Right kidney (tissue), 1 donor: ENCODE data around the gene DSCAML1.

Experiments
- DNase-seq: peaks from one replicate; pipeline ENCODE4 v3.0.0-alpha.2; 2016

The DSCAML1 gene

GRCh38 chr11:117486059-117486458 is 311.0 kb downstream of the DSCAML1 start:
- no peak for DNase-seq

- peak; percentile 44 for DNase-seq
These were observed 312.9 kb downstream of the DSCAML1 start for GRCh38 chr11:117484156-117484555.

DNA sequence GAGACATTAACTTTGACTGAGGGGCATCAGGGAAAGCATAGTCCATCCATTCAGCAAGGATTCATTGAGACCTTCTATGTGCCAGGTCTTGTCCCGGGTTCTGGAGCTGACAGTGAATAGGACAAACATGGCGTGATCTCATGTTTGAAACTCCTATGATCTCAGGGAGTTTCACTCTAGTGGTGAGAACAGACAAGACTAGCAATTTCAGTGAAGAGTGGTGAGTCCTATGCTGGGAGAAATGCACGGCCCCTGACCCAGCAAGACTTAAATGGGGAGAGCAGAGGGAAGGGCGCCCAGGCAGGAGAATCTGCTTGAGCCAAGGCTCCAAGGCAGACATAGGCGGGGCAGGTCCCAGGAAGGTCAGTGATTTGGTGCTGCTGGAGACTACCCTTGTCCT is 313.6 kb downstream of the DSCAML1 start:
- DNase-seq, result no peak

DNA sequence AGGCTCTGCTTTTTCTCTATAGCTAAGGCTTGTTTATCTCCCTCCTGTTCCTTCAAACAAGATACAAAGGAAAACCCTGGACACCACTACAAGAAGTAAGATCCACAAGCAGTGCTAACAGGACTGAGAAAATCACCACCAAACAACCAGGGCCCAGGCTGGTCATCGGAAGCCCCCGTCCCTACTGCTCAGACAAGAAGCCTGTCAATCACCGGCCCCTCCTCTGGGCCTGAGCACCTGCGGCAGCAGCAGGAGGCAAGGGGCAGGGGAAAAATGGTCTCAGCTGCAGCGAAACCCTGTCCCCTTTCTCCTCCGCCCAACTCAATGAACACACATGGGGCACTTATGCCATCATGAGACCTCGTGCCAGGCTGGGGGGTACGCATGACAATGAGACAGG is 314.1 kb downstream of the DSCAML1 start:
- no peak for DNase-seq

DNA sequence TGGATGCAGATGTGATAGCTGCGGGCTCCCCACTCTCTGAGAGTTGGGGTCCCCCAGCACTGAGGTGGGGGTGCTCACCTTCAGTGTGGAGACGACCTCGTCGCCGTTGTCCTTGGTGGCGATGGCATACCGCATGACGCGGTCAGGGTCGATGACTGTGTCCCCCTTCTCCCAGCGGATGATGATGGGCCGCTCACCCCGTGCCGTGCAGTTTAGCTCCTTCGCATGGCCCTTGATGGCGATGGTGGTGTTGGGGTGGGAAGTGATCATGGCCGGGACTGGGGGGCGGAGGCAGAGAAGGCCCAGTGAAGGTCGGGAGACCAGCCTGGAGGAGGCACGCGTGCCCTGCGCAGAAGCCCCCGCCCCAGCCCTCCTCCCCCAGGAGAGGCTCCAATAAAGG is 315.1 kb downstream of the DSCAML1 start:
- no peak for DNase-seq

- no peak for DNase-seq
These were observed 316.0 kb downstream of the DSCAML1 start for GRCh38 chr11:117481036-117481435.

- DNase-seq, result no peak
These were observed 316.8 kb downstream of the DSCAML1 start for GRCh38 chr11:117480221-117480620.

DNA sequence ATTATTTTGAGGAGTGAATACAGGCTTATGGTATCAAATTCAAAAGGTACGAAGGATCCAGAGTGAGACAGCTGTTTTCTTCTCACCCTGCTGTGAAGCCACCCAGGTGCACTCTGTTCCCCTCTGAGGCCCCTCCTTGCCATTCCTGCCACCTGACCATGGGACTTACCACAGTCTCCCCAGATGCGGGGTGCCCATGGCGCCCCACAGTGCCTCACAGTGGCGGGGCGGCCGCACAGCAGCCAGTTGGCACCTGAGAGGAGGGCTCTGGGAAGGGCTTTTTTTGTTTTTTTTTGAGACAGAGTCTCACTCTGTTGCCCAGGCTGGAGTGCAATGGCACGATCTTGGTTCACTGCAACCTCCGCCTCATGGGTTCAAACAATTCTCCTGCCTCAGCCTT is 317.6 kb downstream of the DSCAML1 start:
- no peak for DNase-seq

DNA sequence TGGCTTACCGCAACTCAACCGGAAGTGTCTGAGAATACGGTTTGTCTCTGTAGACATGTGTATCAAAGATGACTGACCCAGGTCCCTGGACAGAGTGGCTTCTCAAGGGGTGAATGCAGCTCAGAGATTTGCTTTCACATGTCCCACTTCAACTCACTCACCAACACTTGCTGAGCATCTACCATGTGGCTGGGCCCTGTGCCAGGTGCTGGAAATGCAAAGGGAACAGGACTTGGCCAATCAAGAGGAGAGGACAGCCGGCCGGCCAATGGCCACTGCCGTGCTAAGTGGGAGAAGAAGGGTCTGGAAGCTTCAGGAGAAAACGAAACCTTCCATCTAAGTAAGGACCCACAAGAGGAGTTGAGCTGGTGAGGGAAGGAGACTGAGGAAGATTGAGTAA is 318.1 kb downstream of the DSCAML1 start:
- no peak for DNase-seq

DNA sequence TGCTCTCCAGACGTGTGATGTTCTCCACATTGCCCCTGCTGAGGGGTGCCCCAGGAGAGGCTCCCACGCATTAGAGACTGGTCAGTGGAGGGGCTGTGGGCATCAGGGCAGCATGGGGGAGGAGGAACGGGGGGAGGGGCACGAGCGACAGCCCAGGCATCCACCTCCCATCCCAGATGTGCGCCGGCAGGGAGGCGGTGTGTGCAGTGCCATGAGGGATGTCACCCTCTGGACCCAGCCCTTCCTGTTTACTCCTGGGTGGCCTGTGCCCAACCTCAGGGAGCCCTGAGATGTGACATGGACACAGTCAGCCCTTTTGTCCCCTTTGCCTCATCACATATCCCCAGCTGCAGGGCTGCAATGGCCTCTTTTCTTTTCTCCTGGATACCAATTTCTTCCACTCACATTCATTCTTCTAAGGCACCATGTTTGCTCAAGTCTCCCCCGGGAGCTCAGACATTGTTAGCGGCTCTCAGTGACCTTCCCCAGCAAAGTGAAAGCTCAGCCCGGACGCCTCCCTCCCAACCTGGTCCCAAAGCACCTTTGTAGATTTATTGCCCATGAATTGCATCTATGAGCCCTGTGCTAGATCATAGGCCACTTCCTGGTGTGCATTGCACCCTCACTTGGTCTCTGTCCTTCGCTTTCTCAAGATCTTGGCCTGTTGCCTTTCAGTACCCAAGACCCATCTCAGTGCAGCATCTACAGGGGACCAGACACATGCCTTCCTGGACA is 318.7 kb downstream of the DSCAML1 start:
- DNase-seq, result no peak

- DNase-seq, result no peak
These were observed 319.3 kb downstream of the DSCAML1 start for GRCh38 chr11:117477721-117478120.

- DNase-seq, result no peak
These were observed 320.4 kb downstream of the DSCAML1 start for GRCh38 chr11:117476531-117477142.

GRCh38 chr11:117475716-117476530 is 321.1 kb downstream of the DSCAML1 start:
- no peak for DNase-seq

- DNase-seq, result no peak
These were observed 323.4 kb downstream of the DSCAML1 start for GRCh38 chr11:117473481-117474091.

DNA sequence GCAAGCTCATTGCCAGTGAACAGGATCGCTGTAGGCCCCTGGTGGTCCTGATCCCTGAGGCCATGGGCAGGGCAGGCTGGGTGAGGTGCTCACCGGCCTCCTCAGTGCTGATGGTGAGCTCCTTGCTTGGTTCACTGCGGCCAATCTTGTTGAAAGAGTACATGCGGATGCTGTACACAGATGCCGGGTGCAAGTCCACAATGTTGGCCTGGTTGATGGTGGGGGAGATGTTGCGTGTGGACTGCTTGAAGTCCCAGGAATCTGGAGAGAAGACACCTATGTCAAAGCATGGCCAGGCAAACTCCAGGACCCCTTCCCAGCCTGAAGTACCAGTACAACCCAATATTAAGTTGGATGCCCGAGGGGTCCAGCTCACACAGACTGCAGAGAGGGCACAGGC is 325.2 kb downstream of the DSCAML1 start:
- DNase-seq, result no peak

- DNase-seq, result no peak
These were observed 326.4 kb downstream of the DSCAML1 start for GRCh38 chr11:117470576-117470975.

GRCh38 chr11:117468888-117469287 is 328.1 kb downstream of the DSCAML1 start:
- DNase-seq, result no peak

- DNase-seq, result no peak
These were observed 329.2 kb downstream of the DSCAML1 start for GRCh38 chr11:117467770-117468169.

- DNase-seq, result no peak
These were observed 330.1 kb downstream of the DSCAML1 start for GRCh38 chr11:117466966-117467365.

DNA sequence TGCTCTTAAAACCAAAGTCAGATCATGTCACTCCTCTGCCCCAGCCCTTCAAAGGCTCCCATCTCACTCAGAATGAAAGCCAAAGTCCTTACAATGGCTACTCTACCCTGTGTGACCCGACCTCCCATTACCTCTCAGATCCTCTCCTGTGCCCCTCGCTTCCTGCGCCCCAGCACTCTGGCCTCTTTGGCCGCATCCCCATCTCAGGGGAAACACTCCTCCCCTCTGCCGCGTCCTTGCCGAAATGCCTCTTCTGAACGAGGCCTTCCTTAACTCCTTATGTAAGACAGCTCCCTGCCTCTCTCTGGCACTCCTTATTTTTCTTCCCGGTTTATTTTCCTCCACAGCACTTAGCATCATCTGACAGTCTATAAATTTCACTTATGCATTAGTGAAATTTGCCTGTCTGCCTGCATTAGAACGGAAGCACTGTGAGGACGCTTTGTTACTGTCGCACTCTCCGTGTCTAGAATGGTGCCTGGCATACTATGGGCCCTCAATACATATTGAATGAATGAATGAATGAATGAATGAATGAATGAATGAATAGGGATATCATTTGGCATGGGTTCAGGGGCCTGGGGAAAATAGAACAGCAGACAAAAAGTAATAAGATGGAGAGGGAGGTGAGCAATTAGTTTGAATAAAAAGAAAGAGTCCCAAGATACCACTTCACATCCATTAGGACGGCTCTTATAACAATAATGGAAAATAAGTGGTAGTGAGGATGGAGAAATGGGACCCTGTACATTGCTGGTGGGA is 331.6 kb downstream of the DSCAML1 start:
- DNase-seq, result no peak

DNA sequence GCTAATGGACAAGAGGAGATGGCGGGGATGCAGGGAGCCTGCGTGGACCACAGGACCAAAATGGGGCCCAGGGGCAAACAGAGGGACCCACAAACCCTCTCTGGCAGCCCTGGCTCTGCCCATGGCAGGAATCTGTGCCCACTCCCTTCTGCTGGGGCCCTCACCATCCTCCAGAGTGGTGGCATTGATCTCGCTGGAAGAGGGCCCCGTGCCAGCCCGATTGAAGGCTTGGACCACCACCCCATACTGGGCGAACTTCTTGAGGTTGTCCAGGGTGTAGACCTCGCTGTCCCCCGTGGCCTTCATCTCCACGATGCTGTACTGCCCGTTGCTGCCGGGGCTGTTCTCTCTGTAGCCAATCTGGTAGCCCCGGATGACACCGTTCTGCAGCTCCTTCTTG is 332.2 kb downstream of the DSCAML1 start:
- DNase-seq, result no peak

- no peak for DNase-seq
These were observed 334.2 kb downstream of the DSCAML1 start for GRCh38 chr11:117462864-117463247.
